H9 (cell line): ENCODE results near the gene OR5K4. TPM values are rescaled to one million over a fixed set of nuclear protein-coding genes. Genes with fewer than 3 reads are reported as not detected.

Experiments used
- DNase-seq: peaks from one replicate; pipeline ENCODE4 v3.0.0-alpha.2; 2017
- H2AFZ ChIP-seq: one replicate; pipeline ENCODE4 v1.6.1; 2013; ENCODE audit warnings: mild to moderate bottlenecking, low read length, control low read depth, moderate library complexity
- H2AK5ac ChIP-seq: 2 replicates; pipeline ENCODE4 v1.6.1; 2013; ENCODE audit warnings: low read length, control low read depth, mixed read lengths; ENCODE audit not compliant: insufficient read length
- H2BK120ac ChIP-seq: one replicate; pipeline ENCODE4 v1.6.1; 2013; ENCODE audit warnings: low read depth, mild to moderate bottlenecking, low read length, control low read depth, inconsistent platforms; ENCODE audit not compliant: poor library complexity, severe bottlenecking
- H2BK12ac ChIP-seq: 2 replicates; pipeline ENCODE4 v1.6.1; 2013; ENCODE audit warnings: low read length, control low read depth, mixed read lengths, low read depth; ENCODE audit not compliant: insufficient read length
- H2BK15ac ChIP-seq: 2 replicates; pipeline ENCODE4 v1.6.1; 2013; ENCODE audit warnings: low read depth, low read length, control low read depth
- H2BK20ac ChIP-seq: one replicate; pipeline ENCODE4 v1.6.1; 2013; ENCODE audit warnings: low read depth, mild to moderate bottlenecking, low read length, control low read depth, inconsistent platforms; ENCODE audit not compliant: poor library complexity, severe bottlenecking
- H2BK5ac ChIP-seq: 2 replicates; pipeline ENCODE4 v1.6.1; 2013; ENCODE audit warnings: low read length, control low read depth, mixed read lengths; ENCODE audit not compliant: insufficient read length
- H3K14ac ChIP-seq: 2 replicates; pipeline ENCODE4 v1.6.1; 2013; ENCODE audit warnings: low read length, control low read depth; ENCODE audit not compliant: insufficient read depth
- H3K18ac ChIP-seq: 2 replicates; pipeline ENCODE4 v1.6.1; 2013; ENCODE audit warnings: low read depth, mild to moderate bottlenecking, mixed read lengths, low read length, control low read depth; ENCODE audit not compliant: insufficient read length
- H3K23ac ChIP-seq: 2 replicates; pipeline ENCODE4 v1.6.1; 2013; ENCODE audit warnings: low read length, control low read depth, mixed read lengths, low read depth; ENCODE audit not compliant: insufficient read length
- H3K23me2 ChIP-seq: 2 replicates; pipeline ENCODE4 v1.6.1; 2013; ENCODE audit warnings: low read depth, mild to moderate bottlenecking, mixed read lengths, low read length, control low read depth; ENCODE audit not compliant: insufficient read length, poor library complexity, severe bottlenecking
- H3K27ac ChIP-seq: 2 replicates; pipeline ENCODE4 v1.5.1; 2013; ENCODE audit warnings: low read length, control low read depth, mixed read lengths, low read depth; ENCODE audit not compliant: insufficient read length
- H3K27me3 ChIP-seq: 2 replicates; pipeline ENCODE4 v1.6.1; 2013; ENCODE audit warnings: low read length, control low read depth, inconsistent platforms; ENCODE audit not compliant: insufficient read depth
- H3K4ac ChIP-seq: 2 replicates; pipeline ENCODE4 v1.6.1; 2013; ENCODE audit warnings: low read depth, mild to moderate bottlenecking, control low read depth, inconsistent platforms, low read length, moderate library complexity
- H3K4me1 ChIP-seq: 2 replicates; pipeline ENCODE4 v1.6.1; 2013; ENCODE audit warnings: low read length, control low read depth, inconsistent platforms; ENCODE audit not compliant: insufficient read depth
- H3K4me2 ChIP-seq: 2 replicates; pipeline ENCODE4 v1.6.1; 2013; ENCODE audit warnings: low read length, control low read depth, mixed read lengths; ENCODE audit not compliant: insufficient read length, insufficient read depth
- H3K56ac ChIP-seq: 2 replicates; pipeline ENCODE4 v1.6.1; 2013; ENCODE audit warnings: low read depth, mild to moderate bottlenecking, mixed read lengths, low read length, control low read depth; ENCODE audit not compliant: insufficient read length
- H3K79me1 ChIP-seq: 2 replicates; pipeline ENCODE4 v1.6.1; 2013; ENCODE audit warnings: low read depth, mild to moderate bottlenecking, moderate library complexity, low read length, control low read depth, inconsistent platforms; ENCODE audit not compliant: insufficient read depth, poor library complexity, severe bottlenecking
- H3K79me2 ChIP-seq: 2 replicates; pipeline ENCODE4 v1.6.1; 2013; ENCODE audit warnings: low read length, control low read depth, inconsistent platforms; ENCODE audit not compliant: insufficient read depth
- H3K9ac ChIP-seq: 2 replicates; pipeline ENCODE4 v1.6.1; 2013; ENCODE audit warnings: low read length, control low read depth, mixed read lengths; ENCODE audit not compliant: insufficient read length; ENCODE audit errors: extremely low read depth
- H3K9me3 ChIP-seq: one replicate; pipeline ENCODE4 v1.6.1; 2013; ENCODE audit warnings: low read depth, low read length, inconsistent platforms; ENCODE audit not compliant: control insufficient read depth
- H3T11ph ChIP-seq: one replicate; pipeline ENCODE4 v1.6.1; 2013; ENCODE audit warnings: mild to moderate bottlenecking, low read length, control low read depth, inconsistent platforms
- H4K20me1 ChIP-seq: one replicate; pipeline ENCODE4 v1.6.1; 2013; ENCODE audit not compliant: control insufficient read depth, insufficient read length, insufficient read depth
- H4K5ac ChIP-seq: 2 replicates; pipeline ENCODE4 v1.6.1; 2013; ENCODE audit warnings: low read depth, mild to moderate bottlenecking, mixed read lengths, low read length, control low read depth; ENCODE audit not compliant: insufficient read length
- H4K8ac ChIP-seq: replicated peaks from 2 replicates; pipeline ENCODE4 v1.6.1; 2013; ENCODE audit warnings: low read length, control low read depth, mixed read lengths, low read depth; ENCODE audit not compliant: insufficient read length
- H4K91ac ChIP-seq: 2 replicates; pipeline ENCODE4 v1.6.1; 2013; ENCODE audit warnings: low read depth, mild to moderate bottlenecking, moderate library complexity, mixed read lengths, low read length, control low read depth; ENCODE audit not compliant: insufficient read length
- H3K27ac Mint-ChIP-seq, 3 experiments: 2 replicates in 2 of 3; 3 replicates in 1 of 3; pipeline ENCODE4 v1.8.0; 2020 to 2021; ENCODE audit warnings: mixed read lengths in 3 of 3, mild to moderate bottlenecking in 1 of 3, moderate library complexity in 1 of 3
- H3K27me3 Mint-ChIP-seq: 2 replicates; pipeline ENCODE4 v1.8.0; 2021; ENCODE audit warnings: low read depth, mild to moderate bottlenecking, moderate library complexity, mixed read lengths
- H3K36me3 Mint-ChIP-seq, 3 experiments: 2 replicates in 2 of 3; 3 replicates in 1 of 3; pipeline ENCODE4 v1.8.0; 2020 to 2021; ENCODE audit warnings: low read depth in 3 of 3, mixed read lengths in 3 of 3; ENCODE audit not compliant: insufficient read depth in 1 of 3
- H3K4me1 Mint-ChIP-seq, 2 experiments: 2 replicates each; pipeline ENCODE4 v1.8.0; 2020; ENCODE audit warnings: mixed read lengths in 2 of 2
- H3K4me3 Mint-ChIP-seq, 2 experiments: 2 replicates in 1 of 2; 3 replicates in 1 of 2; pipeline ENCODE4 v1.8.0; 2020 to 2021; ENCODE audit warnings: mild to moderate bottlenecking in 2 of 2, mixed read lengths in 2 of 2, moderate library complexity in 1 of 2
- H3K9me3 Mint-ChIP-seq, 2 experiments: 2 replicates in 1 of 2; 3 replicates in 1 of 2; pipeline ENCODE4 v1.8.0; 2020; ENCODE audit warnings: mild to moderate bottlenecking in 2 of 2, mixed read lengths in 2 of 2, moderate library complexity in 1 of 2
- WGBS: extraction: QIAGEN DNeasy Blood & Tissue Kit; methylation state at CpG from one replicate; pipeline ENCODE4 v1.1.7; 2013; ENCODE audit warnings: missing lambda C conversion rate, low lambda C conversion rate, mixed read lengths; ENCODE audit not compliant: insufficient read length; ENCODE audit errors: extremely low coverage; 5-methylcytosine and 5-hydroxymethylcytosine counted together
- total RNA-seq: library from RNA; stranded (reverse); gene quantifications from 2 replicates; pipeline ENCODE4 v1.2.1, GENCODE V29; 2021
- TF ChIP-seq, protein P1 (sequence below): fragments of 200-600 bp; sonication (generic); conservative IDR thresholded peaks from 3 replicates; pipeline ENCODE4 v1.8.0; 2021; ENCODE audit warnings: antibody characterized with exemption, mild to moderate bottlenecking

OR5K4 gene
- total RNA-seq, 1 experiment from 2014 or later = not detected

DNA sequence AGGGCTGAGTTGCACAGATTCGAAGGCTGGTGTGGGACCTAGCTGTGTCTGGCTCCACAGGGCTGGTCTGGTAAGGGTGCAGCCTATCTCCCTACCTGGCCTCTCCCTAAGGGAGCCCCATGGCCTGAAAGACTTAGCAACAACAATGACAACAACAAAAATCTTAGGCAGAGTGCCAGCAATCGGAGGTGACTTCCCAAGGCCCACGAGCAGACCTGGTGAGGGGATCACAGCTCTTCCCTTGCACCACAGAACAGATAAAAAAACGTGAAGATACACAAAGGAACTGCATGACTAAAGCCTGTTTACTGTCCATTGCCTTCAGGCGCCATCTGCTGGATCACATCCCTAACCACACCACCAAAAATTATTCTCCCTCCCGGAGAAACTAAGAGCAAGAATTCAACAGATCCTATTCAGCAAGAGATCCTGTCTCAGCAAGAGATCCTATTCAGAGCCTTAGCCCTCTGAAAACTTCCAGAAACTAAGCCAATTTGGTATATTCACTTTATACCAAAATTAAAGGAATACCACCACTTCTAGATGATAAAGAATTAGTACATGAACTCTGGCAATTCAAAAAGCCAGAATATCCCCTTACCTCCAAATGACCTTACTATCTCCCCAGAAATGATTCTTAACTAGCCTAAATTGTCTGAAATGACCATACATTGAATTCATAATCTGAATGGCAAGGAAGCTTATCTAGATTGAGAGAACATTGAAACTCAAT is 24.1 kb upstream of the OR5K4 start:
- Histone ChIP-seq H3K18ac (peak overlapping the region; percentile 37), H4K8ac (no peak overlapping the region), H3K27me3 (no peaks in the 10 kb centered on the region), H3K9ac (no peak overlapping the region), H3K4me2 (no peak overlapping the region), H3K4me1 (peaks cover 9% of the 10 kb centered on the region; the same call in 1 of the 2 replicates), H3K27ac (no peak overlapping the region), H3K9me3 (no peaks in the 10 kb centered on the region), H3T11ph (no peak overlapping the region), H2AK5ac (no peak overlapping the region), H3K23me2 (no peaks in the 10 kb centered on the region), H2BK5ac (no peak overlapping the region), H3K79me2 (no peaks in the 10 kb centered on the region; the same call in 1 of the 2 replicates), H3K79me1 (no peaks in the 10 kb centered on the region), H3K23ac (no peak overlapping the region), H2AFZ (no peak overlapping the region), H3K14ac (peak overlapping the region; percentile 28; the same call in 1 of the 2 replicates), H2BK12ac (no peak overlapping the region), H3K56ac (no peak overlapping the region), H3K4ac (no peak overlapping the region), H4K91ac (no peak overlapping the region), H4K20me1 (no peaks in the 10 kb centered on the region), H2BK15ac (no peak overlapping the region), H2BK20ac (no peak overlapping the region), H2BK120ac (no peak overlapping the region), H4K5ac (peak overlapping the region; percentile 6)
- Mint-ChIP-seq H3K36me3 (no peaks in the 10 kb centered on the region; a peak in 1 of 7 replicates), H3K27ac (peak overlapping the region in 2 of 3 experiments; percentile 95; a peak in 4 of 7 replicates), H3K9me3 (no peaks in the 10 kb centered on the region; a peak in 1 of 5 replicates), H3K27me3 (no peaks in the 10 kb centered on the region), H3K4me1 (peaks cover 43 to 49% of the 10 kb centered on the region in 2 experiments), H3K4me3 (no peak overlapping the region)
- peak; percentile 73 for DNase-seq
- TF ChIP-seq, protein P1, sequence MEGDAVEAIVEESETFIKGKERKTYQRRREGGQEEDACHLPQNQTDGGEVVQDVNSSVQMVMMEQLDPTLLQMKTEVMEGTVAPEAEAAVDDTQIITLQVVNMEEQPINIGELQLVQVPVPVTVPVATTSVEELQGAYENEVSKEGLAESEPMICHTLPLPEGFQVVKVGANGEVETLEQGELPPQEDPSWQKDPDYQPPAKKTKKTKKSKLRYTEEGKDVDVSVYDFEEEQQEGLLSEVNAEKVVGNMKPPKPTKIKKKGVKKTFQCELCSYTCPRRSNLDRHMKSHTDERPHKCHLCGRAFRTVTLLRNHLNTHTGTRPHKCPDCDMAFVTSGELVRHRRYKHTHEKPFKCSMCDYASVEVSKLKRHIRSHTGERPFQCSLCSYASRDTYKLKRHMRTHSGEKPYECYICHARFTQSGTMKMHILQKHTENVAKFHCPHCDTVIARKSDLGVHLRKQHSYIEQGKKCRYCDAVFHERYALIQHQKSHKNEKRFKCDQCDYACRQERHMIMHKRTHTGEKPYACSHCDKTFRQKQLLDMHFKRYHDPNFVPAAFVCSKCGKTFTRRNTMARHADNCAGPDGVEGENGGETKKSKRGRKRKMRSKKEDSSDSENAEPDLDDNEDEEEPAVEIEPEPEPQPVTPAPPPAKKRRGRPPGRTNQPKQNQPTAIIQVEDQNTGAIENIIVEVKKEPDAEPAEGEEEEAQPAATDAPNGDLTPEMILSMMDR = peak; percentile 82
- WGBS = no CpG with 5 or more reads among the region's 6 CpGs
